ENCODE results near the gene USP43. TPM values are rescaled to one million over a fixed set of nuclear protein-coding genes. Genes with fewer than 3 reads are reported as not detected.
"Not testable (repeated sequence)": the region's sequence is repeated elsewhere in the genome, so short reads cannot be mapped to it uniquely, and the experiment has no call there.

The USP43 gene
- total RNA-seq, 1 experiment from 2014 or later: 3.2 TPM

DNA sequence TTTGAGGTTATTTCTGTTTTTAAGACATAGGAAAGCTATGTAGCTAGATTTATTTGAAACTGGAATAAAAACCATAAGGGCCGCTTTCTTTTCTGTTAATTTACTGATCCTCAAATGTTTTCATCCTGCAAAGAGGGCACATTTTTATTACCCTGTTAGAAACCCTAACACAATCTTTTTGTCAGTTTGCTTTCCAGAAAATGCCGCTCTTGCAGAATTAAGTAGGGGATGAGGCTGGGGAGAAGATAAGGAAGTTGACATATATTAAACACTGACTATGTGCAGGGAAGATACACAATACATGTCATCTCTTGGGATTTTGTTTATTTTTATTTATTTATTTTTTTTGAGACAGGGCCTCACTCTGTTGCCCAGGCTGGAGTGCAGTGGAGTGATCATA is 15.7 kb downstream of the USP43 start:
- no peaks in the 10 kb centered on the region for H3K4me1 Mint-ChIP-seq (ENCODE audit: insufficient read depth, unreplicated experiment)
- H3K9me3 Mint-ChIP-seq (ENCODE audit: unreplicated experiment): no peaks in the 10 kb centered on the region
- POLR2A ChIA-PET: interaction anchor here (1.5 kb wide), 1 partner anchor 15 kb away, joined by 4 read pairs; the partner anchor contains the start of gene USP43

DNA sequence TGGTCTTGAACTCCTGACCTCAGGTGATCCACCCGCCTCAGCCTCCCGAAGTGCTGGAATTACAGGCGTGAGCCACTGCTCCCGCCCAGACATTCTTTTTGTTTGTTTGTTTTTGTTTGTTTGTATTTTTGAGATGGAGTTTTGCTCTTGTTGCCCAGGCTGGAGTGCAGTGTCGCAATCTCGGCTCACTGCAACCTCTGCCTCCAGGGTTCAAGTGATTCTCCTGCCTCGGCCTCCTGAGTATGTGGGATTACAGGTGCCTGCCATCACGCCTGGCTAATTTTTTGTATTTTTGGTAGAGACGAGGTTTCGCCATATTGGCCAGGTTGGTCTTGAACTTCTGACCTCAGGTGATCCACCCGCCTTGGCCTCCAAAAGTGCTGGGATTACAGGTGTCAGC is 18.2 kb downstream of the USP43 start:
- not testable (repeated sequence) for H3K36me3 Mint-ChIP-seq (ENCODE audit: insufficient read depth, unreplicated experiment); H3K4me3 Mint-ChIP-seq (ENCODE audit: unreplicated experiment); H3K27me3 Mint-ChIP-seq (ENCODE audit: insufficient read depth, unreplicated experiment)

More for the DNA sequence above, 15.7 kb downstream of the USP43 start:
- CTCF ChIA-PET: interaction anchor here (0.6 kb wide), 1 partner anchor 14 kb away, joined by 3 read pairs; no protein-coding TSS in a partner anchor
- Mint-ChIP-seq H3K36me3 (ENCODE audit: insufficient read depth, unreplicated experiment) (peaks cover 12% of the 10 kb centered on the region), H3K4me3 (ENCODE audit: unreplicated experiment) (no peak overlapping the region), H3K27me3 (ENCODE audit: insufficient read depth, unreplicated experiment) (no peaks in the 10 kb centered on the region), H3K27ac (ENCODE audit: low read depth, unreplicated experiment) (no peak overlapping the region)
- TF ChIP-seq, protein P1, sequence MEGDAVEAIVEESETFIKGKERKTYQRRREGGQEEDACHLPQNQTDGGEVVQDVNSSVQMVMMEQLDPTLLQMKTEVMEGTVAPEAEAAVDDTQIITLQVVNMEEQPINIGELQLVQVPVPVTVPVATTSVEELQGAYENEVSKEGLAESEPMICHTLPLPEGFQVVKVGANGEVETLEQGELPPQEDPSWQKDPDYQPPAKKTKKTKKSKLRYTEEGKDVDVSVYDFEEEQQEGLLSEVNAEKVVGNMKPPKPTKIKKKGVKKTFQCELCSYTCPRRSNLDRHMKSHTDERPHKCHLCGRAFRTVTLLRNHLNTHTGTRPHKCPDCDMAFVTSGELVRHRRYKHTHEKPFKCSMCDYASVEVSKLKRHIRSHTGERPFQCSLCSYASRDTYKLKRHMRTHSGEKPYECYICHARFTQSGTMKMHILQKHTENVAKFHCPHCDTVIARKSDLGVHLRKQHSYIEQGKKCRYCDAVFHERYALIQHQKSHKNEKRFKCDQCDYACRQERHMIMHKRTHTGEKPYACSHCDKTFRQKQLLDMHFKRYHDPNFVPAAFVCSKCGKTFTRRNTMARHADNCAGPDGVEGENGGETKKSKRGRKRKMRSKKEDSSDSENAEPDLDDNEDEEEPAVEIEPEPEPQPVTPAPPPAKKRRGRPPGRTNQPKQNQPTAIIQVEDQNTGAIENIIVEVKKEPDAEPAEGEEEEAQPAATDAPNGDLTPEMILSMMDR (IDR thresholded peaks at IDR 0.05; ENCODE audit: unreplicated experiment): no peak
- no peak for DNase-seq (ENCODE audit: unreplicated experiment)
- BruUV-seq (replicated peaks): no TSS peak
- intact Hi-C loops (cut with micrococcal nuclease): no loop called here

DNA sequence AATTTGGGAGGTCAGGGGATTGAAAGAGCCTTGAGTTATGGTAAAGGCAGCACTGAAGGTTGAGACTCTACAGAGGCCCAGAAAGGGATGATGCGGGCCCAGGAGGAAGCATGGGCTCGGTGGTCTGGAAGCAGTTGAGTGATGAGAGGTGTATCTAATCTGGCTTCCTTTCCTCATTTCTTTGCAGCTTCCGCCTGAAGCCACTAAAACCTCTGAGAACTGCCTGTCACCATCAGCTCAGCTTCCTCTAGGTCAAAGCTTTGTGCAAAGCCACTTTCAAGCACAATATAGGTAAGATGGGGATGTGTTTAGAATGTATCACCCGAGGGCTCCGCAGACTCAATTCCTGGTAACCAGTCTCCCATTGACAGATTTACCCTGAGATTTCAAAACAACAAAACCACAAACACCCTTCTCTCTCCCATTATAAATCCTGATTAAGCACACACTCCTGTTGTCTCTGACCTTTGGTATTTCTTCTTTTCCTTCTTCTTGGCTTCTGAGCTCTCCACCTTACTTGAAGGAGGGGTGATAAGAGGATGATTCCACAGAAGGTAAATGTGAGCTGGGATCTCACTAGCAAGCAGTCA is 21.2 kb downstream of the USP43 start:
- DNase-seq (ENCODE audit: unreplicated experiment): no peak
- CTCF ChIA-PET: interaction anchor here (0.6 kb wide), 2 partner anchors 19 to 64 kb away, joined by 3 read pairs; no protein-coding TSS in a partner anchor
- H3K36me3 Mint-ChIP-seq (ENCODE audit: insufficient read depth, unreplicated experiment): no peaks in the 10 kb centered on the region

More for the DNA sequence above, 18.2 kb downstream of the USP43 start:
- H3K27ac Mint-ChIP-seq (ENCODE audit: low read depth, unreplicated experiment); POLR2A ChIA-PET; CTCF ChIA-PET; DNase-seq (ENCODE audit: unreplicated experiment); H3K4me1 Mint-ChIP-seq (ENCODE audit: insufficient read depth, unreplicated experiment); BruUV-seq (replicated peaks); intact Hi-C loops (cut with micrococcal nuclease); H3K9me3 Mint-ChIP-seq (ENCODE audit: unreplicated experiment): not testable (repeated sequence)

DNA sequence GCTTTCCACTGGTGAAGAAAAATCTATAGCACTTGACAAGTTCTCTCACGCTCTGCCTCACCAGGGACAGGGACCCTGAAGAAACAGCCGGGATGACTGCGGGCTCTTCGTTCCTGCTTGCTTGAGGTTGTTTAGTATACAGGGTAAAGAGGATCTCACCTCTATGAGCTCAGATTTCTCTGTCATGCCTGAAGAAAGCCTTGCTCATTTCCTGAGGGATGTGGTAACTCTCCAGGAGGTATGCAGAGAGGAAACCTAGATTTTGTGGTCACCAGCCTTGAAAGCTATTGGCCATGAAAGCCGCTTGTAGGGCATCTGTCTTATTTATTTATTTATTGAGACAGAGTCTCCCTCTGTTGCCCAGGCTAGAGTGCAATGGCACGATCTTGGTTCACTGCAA is 23.2 kb downstream of the USP43 start:
- intact Hi-C loops (cut with micrococcal nuclease): no loop called here
- ChIA-PET POLR2A (interaction anchor here (1.2 kb wide), 1 partner anchor 17 kb away, joined by 3 read pairs; no protein-coding TSS in a partner anchor), CTCF (interaction anchor here (0.6 to 1.0 kb wide), 3 partner anchors 18 to 207 kb away, joined by 3 to 6 read pairs (median 5); no protein-coding TSS in a partner anchor)
- Mint-ChIP-seq H3K4me3 (ENCODE audit: unreplicated experiment) (no peak overlapping the region), H3K27me3 (ENCODE audit: insufficient read depth, unreplicated experiment) (no peaks in the 10 kb centered on the region), H3K4me1 (ENCODE audit: insufficient read depth, unreplicated experiment) (peaks cover 18% of the 10 kb centered on the region), H3K36me3 (ENCODE audit: insufficient read depth, unreplicated experiment) (no peaks in the 10 kb centered on the region), H3K9me3 (ENCODE audit: unreplicated experiment) (no peaks in the 10 kb centered on the region), H3K27ac (ENCODE audit: low read depth, unreplicated experiment) (peak overlapping the region; percentile 28)
- BruUV-seq (replicated peaks): no TSS peak
- TF ChIP-seq, protein P1 (IDR thresholded peaks at IDR 0.05; ENCODE audit: unreplicated experiment): no peak
- peak; percentile 91 for DNase-seq (ENCODE audit: unreplicated experiment)

More for the DNA sequence above, 21.2 kb downstream of the USP43 start:
- TF ChIP-seq, protein P1 (IDR thresholded peaks at IDR 0.05; ENCODE audit: unreplicated experiment): no peak
- no peaks in the 10 kb centered on the region for H3K27me3 Mint-ChIP-seq (ENCODE audit: insufficient read depth, unreplicated experiment)
- H3K4me1 Mint-ChIP-seq (ENCODE audit: insufficient read depth, unreplicated experiment): peaks cover 18% of the 10 kb centered on the region
- H3K9me3 Mint-ChIP-seq (ENCODE audit: unreplicated experiment): no peaks in the 10 kb centered on the region
- no peak overlapping the region for H3K27ac Mint-ChIP-seq (ENCODE audit: low read depth, unreplicated experiment)
- no TSS peak for BruUV-seq (replicated peaks)
- intact Hi-C loops (cut with micrococcal nuclease): no loop called here
- no peak overlapping the region for H3K4me3 Mint-ChIP-seq (ENCODE audit: unreplicated experiment)
- POLR2A ChIA-PET: interaction anchor here (0.6 to 1.5 kb wide), 2 partner anchors 9 to 15 kb away, joined by 3 to 4 read pairs; no protein-coding TSS in a partner anchor

Data from MCF 10A (cell line).